ENCODE data around the gene TM9SF4.
A peak's percentile ranks its signal among the peaks of the same experiment; 100 is the strongest.

Gene TM9SF4

GRCh38 chr20:32207626-32208498, 98.3 kb downstream of the TM9SF4 start, which contains the start of the genes PLAGL2 and POFUT1:
PLAGL2 (minus strand) TSS chr20:32207743; CDS start chr20:32202178, 5,565 bp downstream.
POFUT1 (plus strand) TSS chr20:32207880; CDS start chr20:32207942, 62 bp downstream.
- peak; percentile 79 to 88 (median 84) for DNase-seq (ENCODE audit: low read depth in 3 of 3)

GRCh38 chr20:32208499-32209154, 99.1 kb downstream of the TM9SF4 start:
- DNase-seq (ENCODE audit: low read depth in 3 of 3): no peak

GRCh38 chr20:32209850-32210605, 100.5 kb downstream of the TM9SF4 start:
- no peak for DNase-seq (ENCODE audit: low read depth in 3 of 3)

- DNase-seq (ENCODE audit: low read depth in 3 of 3): no peak
Measured at GRCh38 chr20:32213870-32214269, 104.4 kb downstream of the TM9SF4 start.

GRCh38 chr20:32215147-32215546, 105.6 kb downstream of the TM9SF4 start:
- DNase-seq (ENCODE audit: low read depth in 3 of 3): no peak

- DNase-seq (ENCODE audit: low read depth in 3 of 3): no peak
Measured at GRCh38 chr20:32215729-32216128, 106.2 kb downstream of the TM9SF4 start.

GRCh38 chr20:32216179-32217142, 106.9 kb downstream of the TM9SF4 start:
- DNase-seq (ENCODE audit: low read depth in 3 of 3): no peak
